ENCODE results near the gene PPP1CA. TPM values are rescaled to one million over a fixed set of nuclear protein-coding genes. Genes with fewer than 3 reads are reported as not detected.

Gene PPP1CA
- total and polyA plus RNA-seq, 2 donors (not counting 1 experiment from before 2014, with no cell fraction given): 218 to 251 TPM

GRCh38 chr11:67406420-67406968 lies 4.8 kb upstream of the PPP1CA start:
- ATAC-seq (ENCODE audit: low read depth) (no peak), DNase-seq (no peak)
- intact Hi-C loops (cut with micrococcal nuclease): loop anchor here (10.0 kb wide), 1 partner anchor 178 kb away; the partner anchor contains the start of gene GSTP1
- peaks cover 78% of the 10 kb centered on the region for H3K79me2 ChIP-seq (ENCODE audit: control insufficient read depth, insufficient read depth, low read length)
- no peak for TF ChIP-seq EZH2 (IDR thresholded peaks at IDR 0.05; ENCODE audit: borderline replicate concordance, insufficient read depth, low read depth, low read length, poor library complexity, severe bottlenecking)
- H3K27me3 ChIP-seq (replicated peaks in 1 of 4; ENCODE audit: control extremely low read depth in 1 of 4, control insufficient read depth in 3 of 4, insufficient read depth in 4 of 4, low read length in 3 of 4): no peaks in the 10 kb centered on the region
- POLR2A ChIA-PET: interaction anchor here (1.0 to 4.2 kb wide), 6 partner anchors 13 to 77 kb away, joined by 5 to 78 read pairs (median 10); partner anchors contain the start of genes PTPRCAP, RPS6KB2 and TMEM134
- H2AFZ ChIP-seq (ENCODE audit: insufficient read depth, low read depth, low read length, poor library complexity, severe bottlenecking): no peak overlapping the region
- H4K20me1 ChIP-seq (ENCODE audit: control insufficient read depth, insufficient read depth, low read length, poor library complexity, severe bottlenecking): peaks cover 47% of the 10 kb centered on the region
- Mint-ChIP-seq H3K27ac (peak overlapping the region; percentile 100), H3K27me3 (no peaks in the 10 kb centered on the region), H3K9me3 (ENCODE audit: insufficient read depth) (no peaks in the 10 kb centered on the region), H3K4me1 (peaks cover 81% of the 10 kb centered on the region), H3K4me3 (peak overlapping the region; percentile 72)
- peaks cover 0 to 49% of the 10 kb centered on the region in 2 experiments for H3K36me3 ChIP-seq (replicated peaks in 1 of 2; ENCODE audit: control extremely low read depth in 1 of 2, control insufficient read depth in 1 of 2, extremely low read depth in 1 of 2, insufficient read depth in 2 of 2, low read length in 1 of 2)
- H3K9me3 ChIP-seq (ENCODE audit: control extremely low read depth in 1 of 3, control insufficient read depth in 2 of 3, insufficient read depth in 1 of 3, low read length in 2 of 3): peaks cover 0 to 2% (median 0%) of the 10 kb centered on the region in 3 donors
- peaks cover 87 to 93% of the 10 kb centered on the region in 2 donors for H3K4me1 ChIP-seq (ENCODE audit: control insufficient read depth in 2 of 2, insufficient read depth in 2 of 2, low read length in 2 of 2)
- peak overlapping the region in 4 of 5 experiments; percentile 7 to 96 (median 36) for H3K4me3 ChIP-seq (ENCODE audit: control extremely low read depth in 1 of 5, extremely low read depth in 1 of 5, insufficient read depth in 1 of 5, low read depth in 2 of 5, low read length in 4 of 5)
- CTCF ChIA-PET: interaction anchor here (0.8 to 3.4 kb wide), 7 partner anchors 9 to 66 kb away, joined by 3 to 18 read pairs (median 4); partner anchors contain the start of genes CARNS1 and PTPRCAP
- peak overlapping the region; percentile 89 for H3K4me2 ChIP-seq (replicated peaks; ENCODE audit: low read depth, low read length, poor library complexity, severe bottlenecking)
- 73% methylated on average over 17 of the region's 18 CpGs for WGBS (ENCODE audit: insufficient coverage)
- H3K9ac ChIP-seq (ENCODE audit: low read length): peak overlapping the region; percentile 89
- H3K27ac ChIP-seq (ENCODE audit: low read length in 2 of 2): peak overlapping the region; percentile 34 to 83

GRCh38 chr11:67405688-67406339 lies 4.2 kb upstream of the PPP1CA start:
- H3K36me3 ChIP-seq (replicated peaks in 1 of 2; ENCODE audit: control extremely low read depth in 1 of 2, control insufficient read depth in 1 of 2, extremely low read depth in 1 of 2, insufficient read depth in 2 of 2, low read length in 1 of 2): peaks cover 0 to 50% of the 10 kb centered on the region in 2 experiments
- no peak overlapping the region for H2AFZ ChIP-seq (ENCODE audit: insufficient read depth, low read depth, low read length, poor library complexity, severe bottlenecking)
- no peak for DNase-seq
- peak overlapping the region; percentile 89 for H3K4me2 ChIP-seq (replicated peaks; ENCODE audit: low read depth, low read length, poor library complexity, severe bottlenecking)
- peaks cover 54% of the 10 kb centered on the region for H4K20me1 ChIP-seq (ENCODE audit: control insufficient read depth, insufficient read depth, low read length, poor library complexity, severe bottlenecking)
- peaks cover 77% of the 10 kb centered on the region for H3K4me1 Mint-ChIP-seq
- no peaks in the 10 kb centered on the region for H3K9me3 Mint-ChIP-seq (ENCODE audit: insufficient read depth)
- ChIA-PET POLR2A (interaction anchor here (2.7 to 6.8 kb wide), 7 partner anchors 7 to 62 kb away, joined by 8 to 195 read pairs (median 79); partner anchors contain the start of genes CARNS1, PTPRCAP, RPS6KB2 and TMEM134), CTCF (interaction anchor here (2.6 to 5.7 kb wide), 3 partner anchors 15 to 63 kb away, joined by 12 to 121 read pairs (median 64); partner anchors contain the start of gene TMEM134)
- no peak for ATAC-seq (ENCODE audit: low read depth)
- H3K9me3 ChIP-seq (ENCODE audit: control extremely low read depth in 1 of 3, control insufficient read depth in 2 of 3, insufficient read depth in 1 of 3, low read length in 2 of 3): peaks cover 0 to under 1% (median 0%) of the 10 kb centered on the region in 3 donors
- intact Hi-C loops (cut with micrococcal nuclease): loop anchor here (10.0 kb wide), 1 partner anchor 179 kb away; the partner anchor contains the start of gene GSTP1
- H3K9ac ChIP-seq (ENCODE audit: low read length): peak overlapping the region; percentile 89
- TF ChIP-seq CTCF (IDR thresholded peaks at IDR 0.05) (no peak), EZH2 (IDR thresholded peaks at IDR 0.05; ENCODE audit: borderline replicate concordance, insufficient read depth, low read depth, low read length, poor library complexity, severe bottlenecking) (no peak)
- peak overlapping the region; percentile 100 for H3K27ac Mint-ChIP-seq
- no peaks in the 10 kb centered on the region for H3K27me3 ChIP-seq (replicated peaks in 1 of 4; ENCODE audit: control extremely low read depth in 1 of 4, control insufficient read depth in 3 of 4, insufficient read depth in 4 of 4, low read length in 3 of 4)
- H3K4me3 Mint-ChIP-seq: peak overlapping the region; percentile 93
- WGBS (ENCODE audit: insufficient coverage): 87% methylated on average over 8 of the region's 9 CpGs
- H3K4me1 ChIP-seq (ENCODE audit: control insufficient read depth in 2 of 2, insufficient read depth in 2 of 2, low read length in 2 of 2): peaks cover 81 to 88% of the 10 kb centered on the region in 2 donors
- H3K79me2 ChIP-seq (ENCODE audit: control insufficient read depth, insufficient read depth, low read length): peaks cover 78% of the 10 kb centered on the region
- H3K27ac ChIP-seq (ENCODE audit: low read length in 2 of 2): peak overlapping the region; percentile 34 to 83
- peak overlapping the region in 4 of 5 experiments; percentile 92 to 99 (median 98) for H3K4me3 ChIP-seq (ENCODE audit: control extremely low read depth in 1 of 5, extremely low read depth in 1 of 5, insufficient read depth in 1 of 5, low read depth in 2 of 5, low read length in 4 of 5)
- no peaks in the 10 kb centered on the region for H3K27me3 Mint-ChIP-seq

Data from B cell (primary cell).